K562 treated with DMSO at 1 percent for 4 hours (cell line): ENCODE measurements around the gene HNRNPH3. TPM values are rescaled to one million over a fixed set of nuclear protein-coding genes. Genes with fewer than 3 reads are reported as not detected.

Source experiments
- total RNA-seq: library from RNA; unstranded; fragments of 300-600 nt; gene quantifications from 2 replicates; pipeline ENCODE4 v1.2.3, GENCODE V29; 2022; ENCODE audit not compliant: insufficient read depth

The HNRNPH3 gene, protein sequence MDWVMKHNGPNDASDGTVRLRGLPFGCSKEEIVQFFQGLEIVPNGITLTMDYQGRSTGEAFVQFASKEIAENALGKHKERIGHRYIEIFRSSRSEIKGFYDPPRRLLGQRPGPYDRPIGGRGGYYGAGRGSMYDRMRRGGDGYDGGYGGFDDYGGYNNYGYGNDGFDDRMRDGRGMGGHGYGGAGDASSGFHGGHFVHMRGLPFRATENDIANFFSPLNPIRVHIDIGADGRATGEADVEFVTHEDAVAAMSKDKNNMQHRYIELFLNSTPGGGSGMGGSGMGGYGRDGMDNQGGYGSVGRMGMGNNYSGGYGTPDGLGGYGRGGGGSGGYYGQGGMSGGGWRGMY
- total RNA-seq, result 186 and 188 TPM in 2 replicates

DNA sequence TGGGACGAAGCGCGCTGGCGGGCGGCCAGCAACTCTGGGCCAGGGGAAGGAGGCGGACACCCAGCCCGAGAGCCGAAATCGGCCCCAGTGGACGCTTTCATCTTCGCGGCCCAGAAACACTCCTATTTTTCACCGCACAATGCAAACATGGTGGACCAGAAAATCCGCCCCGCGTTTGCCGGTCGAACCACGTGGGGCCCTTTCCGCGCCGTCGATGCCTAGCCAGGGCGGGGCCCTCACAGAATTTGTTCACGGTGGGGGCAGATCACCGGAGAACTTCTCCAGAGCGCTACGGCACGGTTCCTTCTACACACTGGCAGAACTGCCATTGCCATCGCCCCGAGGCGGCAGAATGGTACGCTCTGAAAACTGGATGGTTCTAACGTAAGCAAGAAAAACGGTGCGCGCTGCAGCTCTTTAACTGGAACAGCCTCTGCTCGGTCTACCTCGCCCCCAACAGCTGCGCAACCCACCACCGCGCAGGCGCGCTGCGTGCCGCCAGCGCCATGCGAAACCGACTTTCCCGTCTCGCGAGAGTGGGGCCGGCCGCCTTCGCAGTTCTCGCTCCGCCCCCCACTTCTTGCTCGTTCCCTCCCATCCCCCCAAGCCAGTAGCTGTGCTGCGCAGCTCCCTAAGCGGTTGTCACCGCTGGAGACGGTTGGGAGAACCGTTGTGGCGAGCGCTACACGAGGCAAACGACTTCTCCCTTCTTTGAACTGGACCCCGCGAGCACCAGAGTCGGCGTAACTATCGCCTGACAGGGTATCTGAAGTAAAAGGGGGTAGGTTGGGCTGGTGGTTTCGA lies at the start of gene HNRNPH3:
HNRNPH3 (plus strand) TSS at position 610 of the 804 bp plus-strand sequence. CDS start 5,158 bp downstream, outside the sequence.

GRCh38 chr10:68332259-68333057 lies 594 bp downstream of the HNRNPH3 start, which contains the start of gene PBLD:
TSS of gene PBLD (minus strand) at chr10:68332928. CDS start at chr10:68306844, 26,084 bp downstream.

Other genes with a start within 250 kb of the HNRNPH3 start
- gene MYPN, start 222.6 kb upstream of the HNRNPH3 start, total RNA-seq, result not detected in 2 replicates
- not detected in 2 replicates for gene ATOH7, start 100.0 kb upstream of the HNRNPH3 start, total RNA-seq
- 0.69 and 1.6 TPM in 2 replicates for gene PBLD, start 864 bp downstream of the HNRNPH3 start, total RNA-seq
- 3.3 and 3.8 TPM in 2 replicates for gene RUFY2, start 75.2 kb downstream of the HNRNPH3 start, total RNA-seq
- gene DNA2, start 139.9 kb downstream of the HNRNPH3 start, total RNA-seq, result 12.7 and 14.6 TPM in 2 replicates
- gene SLC25A16, start 195.5 kb downstream of the HNRNPH3 start, total RNA-seq, result 3.2 and 5.6 TPM in 2 replicates
- 2.8 and 3.7 TPM in 2 replicates for gene TET1, start 228.3 kb downstream of the HNRNPH3 start, total RNA-seq